SK-N-SH treated with all-trans-retinoic acid at 6 μM for 48 hours (cell line): Measurements from ENCODE around the gene CYGB.

Source experiments
- ATAC-seq: fragments of 200-7000 bp; cut with Tn5 transposase; 3 replicates; pipeline ENCODE4 v1.9.1; 2020; ENCODE audit warnings: mild to moderate bottlenecking, moderate library complexity
- BACH2 ChIP-seq: fragments of 250-450 bp; sonication (Bioruptor Pico); IDR thresholded peaks from 2 replicates; pipeline ENCODE4 v1.9.0; 2021; ENCODE audit warnings: mild to moderate bottlenecking, borderline replicate concordance
- CREB5 ChIP-seq: fragments of 250-450 bp; sonication (Bioruptor Pico); IDR thresholded peaks from 2 replicates; pipeline ENCODE4 v1.5.1; 2020; ENCODE audit warnings: low read depth, mild to moderate bottlenecking, moderate library complexity
- CSDC2 ChIP-seq: fragments of 250-450 bp; sonication (Bioruptor Pico); IDR thresholded peaks from 2 replicates; pipeline ENCODE4 v1.5.0; 2020; ENCODE audit warnings: mild to moderate bottlenecking, moderate library complexity
- CSRNP3 ChIP-seq: fragments of 250-450 bp; sonication (Bioruptor Pico); IDR thresholded peaks from 2 replicates; pipeline ENCODE4 v1.5.1; 2021; ENCODE audit warnings: mild to moderate bottlenecking, moderate library complexity
- ESRRG ChIP-seq: fragments of 250-450 bp; sonication (Bioruptor Pico); IDR thresholded peaks from 2 replicates; pipeline ENCODE4 v1.6.1; 2021; ENCODE audit warnings: mild to moderate bottlenecking
- GLIS3 ChIP-seq: fragments of 250-450 bp; sonication (Bioruptor Pico); IDR thresholded peaks from 2 replicates; pipeline ENCODE4 v1.5.0; 2020; ENCODE audit warnings: mild to moderate bottlenecking, moderate library complexity
- ISL1 ChIP-seq: fragments of 250-450 bp; sonication (Bioruptor Pico); IDR thresholded peaks from 2 replicates; pipeline ENCODE4 v2.1.2; 2022; ENCODE audit warnings: mild to moderate bottlenecking, moderate library complexity
- OSR1 ChIP-seq: fragments of 250-450 bp; sonication (Bioruptor Pico); IDR thresholded peaks from 2 replicates; pipeline ENCODE4 v1.8.0; 2022; ENCODE audit warnings: moderate library complexity, mild to moderate bottlenecking, inconsistent platforms
- POU6F1 ChIP-seq: fragments of 250-450 bp; sonication (Bioruptor Pico); IDR thresholded peaks from 2 replicates; pipeline ENCODE4 v1.8.0; 2021; ENCODE audit warnings: low read depth, mild to moderate bottlenecking, moderate library complexity, borderline replicate concordance
- RARB ChIP-seq: fragments of 250-450 bp; sonication (Bioruptor Pico); IDR thresholded peaks from 2 replicates; pipeline ENCODE4 v1.8.0; 2021; ENCODE audit warnings: mild to moderate bottlenecking, moderate library complexity
- SNAI2 ChIP-seq: fragments of 250-450 bp; sonication (Bioruptor Pico); IDR thresholded peaks from 2 replicates; pipeline ENCODE4 v1.5.0; 2020; ENCODE audit warnings: mild to moderate bottlenecking, moderate library complexity
- TSHZ2 ChIP-seq: fragments of 250-450 bp; sonication (Bioruptor Pico); IDR thresholded peaks from 2 replicates; pipeline ENCODE4 v1.5.0; 2020; ENCODE audit warnings: mild to moderate bottlenecking, moderate library complexity
- ZFP3 ChIP-seq: fragments of 250-450 bp; sonication (Bioruptor Pico); IDR thresholded peaks from 2 replicates; pipeline ENCODE4 v1.5.0; 2020; ENCODE audit warnings: mild to moderate bottlenecking, moderate library complexity
- ZFP30 ChIP-seq: fragments of 450-650 bp; formaldehyde crosslinking; IDR thresholded peaks from 2 replicates; pipeline ENCODE4 v1.5.0; 2022; ENCODE audit warnings: mild to moderate bottlenecking, moderate library complexity
- ZNF565 ChIP-seq: fragments of 450-650 bp; formaldehyde crosslinking; conservative IDR thresholded peaks from 2 replicates; pipeline ENCODE4 v1.5.0; 2020; ENCODE audit warnings: low read depth, mild to moderate bottlenecking, moderate library complexity
- ZNF70 ChIP-seq: fragments of 450-650 bp; formaldehyde crosslinking; IDR thresholded peaks from 2 replicates; pipeline ENCODE4 v1.5.0; 2020; ENCODE audit warnings: mild to moderate bottlenecking, moderate library complexity
- ZNF8 ChIP-seq: fragments of 450-650 bp; formaldehyde crosslinking; IDR thresholded peaks from 2 replicates; pipeline ENCODE4 v1.5.0; 2020; ENCODE audit warnings: mild to moderate bottlenecking, moderate library complexity

The CYGB gene

GRCh38 chr17:76493505-76494167 is 43.9 kb downstream of the CYGB start:
- TF ChIP-seq CREB5 (CRISPR knock-in tag), result no peak
- TF ChIP-seq BACH2 (CRISPR knock-in tag), result no peak
- no peak for TF ChIP-seq ISL1 (CRISPR knock-in tag)
- no peak for TF ChIP-seq RARB
- no peak for TF ChIP-seq ZFP30 (CRISPR knock-in tag)
- TF ChIP-seq ZNF70 (CRISPR knock-in tag), result no peak
- TF ChIP-seq CSRNP3 (CRISPR knock-in tag), result no peak
- TF ChIP-seq POU6F1 (CRISPR knock-in tag), result no peak
- TF ChIP-seq ZNF565 (CRISPR knock-in tag), result no peak
- TF ChIP-seq TSHZ2 (CRISPR knock-in tag), result no peak
- TF ChIP-seq CSDC2, result no peak
- TF ChIP-seq SNAI2 (CRISPR knock-in tag), result no peak
- ATAC-seq, result no peak

DNA sequence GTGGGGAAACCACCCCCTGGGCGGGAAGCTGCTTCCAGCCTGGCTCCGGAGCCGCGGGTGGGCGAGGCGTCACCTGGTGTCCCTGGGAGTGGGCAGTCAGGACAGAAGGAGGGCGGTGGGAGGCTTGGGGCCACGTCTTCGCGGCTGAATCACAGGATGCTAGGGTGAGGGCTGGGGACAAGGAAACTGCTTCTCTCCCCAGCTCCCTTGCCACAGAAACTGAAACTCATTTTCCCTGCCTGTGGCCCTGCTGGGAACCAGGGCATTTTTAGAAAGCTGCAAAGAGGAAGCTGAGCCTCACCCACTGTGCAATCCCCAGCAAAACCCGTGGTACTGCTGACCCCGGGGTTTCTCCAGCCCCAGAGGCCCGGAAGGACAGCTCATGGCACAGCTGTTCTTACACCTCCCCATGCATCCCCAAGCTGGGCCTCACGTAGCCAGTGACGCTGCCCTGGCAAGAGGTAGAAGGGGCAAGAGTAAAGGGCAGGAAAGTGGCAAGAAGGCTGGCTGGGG is 44.5 kb downstream of the CYGB start:
- peak; percentile 12 for ATAC-seq
- TF ChIP-seq ZNF70 (CRISPR knock-in tag) (no peak), OSR1 (no peak), POU6F1 (CRISPR knock-in tag) (no peak), GLIS3 (CRISPR knock-in tag) (no peak), SNAI2 (CRISPR knock-in tag) (no peak), CSRNP3 (CRISPR knock-in tag) (no peak), ZFP3 (CRISPR knock-in tag) (no peak), RARB (no peak)

GRCh38 chr17:76492123-76492988 is 45.2 kb downstream of the CYGB start:
- ATAC-seq, result no peak
- TF ChIP-seq ESRRG (CRISPR knock-in tag), result no peak
- TF ChIP-seq ZNF8 (CRISPR knock-in tag), result no peak
- TF ChIP-seq ZFP3 (CRISPR knock-in tag), result no peak
